KMS-11 (cell line): ENCODE measurements around the gene CHRDL1.
"Not testable (repeated sequence)": the region's sequence is repeated elsewhere in the genome, so short reads cannot be mapped to it uniquely, and the experiment has no call there.

ENCODE experiments used
- H2AFZ ChIP-seq: fragments of 200-600 bp; sonication (generic); 2 replicates; pipeline ENCODE4 v1.6.1; 2016; ENCODE audit warnings: antibody characterized with exemption, mixed run types, low read depth
- H3K27ac ChIP-seq: fragments of 200-600 bp; sonication (generic); 2 replicates; pipeline ENCODE4 v1.6.1; 2016; ENCODE audit warnings: mild to moderate bottlenecking, mixed run types
- H3K27me3 ChIP-seq: fragments of 200-600 bp; sonication (generic); 2 replicates; pipeline ENCODE4 v1.6.1; 2017; ENCODE audit warnings: mild to moderate bottlenecking, low read depth, mixed run types, moderate library complexity; ENCODE audit not compliant: insufficient read depth
- H3K36me3 ChIP-seq: fragments of 200-600 bp; sonication (generic); 2 replicates; pipeline ENCODE4 v1.6.1; 2017; ENCODE audit warnings: mild to moderate bottlenecking, mixed run types; ENCODE audit not compliant: insufficient read depth
- H3K4me1 ChIP-seq: fragments of 200-600 bp; sonication (generic); 2 replicates; pipeline ENCODE4 v1.6.1; 2016; ENCODE audit warnings: mild to moderate bottlenecking, low read depth, mixed run types; ENCODE audit not compliant: poor library complexity, severe bottlenecking
- H3K4me2 ChIP-seq: fragments of 200-600 bp; sonication (generic); 2 replicates; pipeline ENCODE4 v1.7.0; 2016; ENCODE audit warnings: mild to moderate bottlenecking, mixed run types
- H3K4me3 ChIP-seq: fragments of 200-600 bp; sonication (generic); IDR thresholded peaks from 2 replicates; pipeline ENCODE4 v1.6.1; 2017; ENCODE audit warnings: low read depth, low read length, mixed read lengths; ENCODE audit not compliant: insufficient read depth
- H3K79me2 ChIP-seq: fragments of 200-600 bp; sonication (generic); 2 replicates; pipeline ENCODE4 v1.6.1; 2016; ENCODE audit warnings: low read depth, mixed run types; ENCODE audit not compliant: insufficient read depth
- H3K9ac ChIP-seq: fragments of 200-600 bp; sonication (generic); 2 replicates; pipeline ENCODE4 v1.6.1; 2016; ENCODE audit warnings: mild to moderate bottlenecking, mixed run types
- H4K20me1 ChIP-seq: fragments of 200-600 bp; sonication (generic); 2 replicates; pipeline ENCODE4 v1.6.1; 2016; ENCODE audit warnings: mild to moderate bottlenecking, mixed run types; ENCODE audit not compliant: insufficient read depth
- TF ChIP-seq, protein P1 (sequence below): fragments of 200-600 bp; sonication (generic); conservative IDR thresholded peaks from 2 replicates; pipeline ENCODE4 v1.6.1; 2017; ENCODE audit warnings: low read depth, mild to moderate bottlenecking, antibody characterized with exemption, low read length, moderate library complexity, mixed read lengths

The CHRDL1 gene

DNA sequence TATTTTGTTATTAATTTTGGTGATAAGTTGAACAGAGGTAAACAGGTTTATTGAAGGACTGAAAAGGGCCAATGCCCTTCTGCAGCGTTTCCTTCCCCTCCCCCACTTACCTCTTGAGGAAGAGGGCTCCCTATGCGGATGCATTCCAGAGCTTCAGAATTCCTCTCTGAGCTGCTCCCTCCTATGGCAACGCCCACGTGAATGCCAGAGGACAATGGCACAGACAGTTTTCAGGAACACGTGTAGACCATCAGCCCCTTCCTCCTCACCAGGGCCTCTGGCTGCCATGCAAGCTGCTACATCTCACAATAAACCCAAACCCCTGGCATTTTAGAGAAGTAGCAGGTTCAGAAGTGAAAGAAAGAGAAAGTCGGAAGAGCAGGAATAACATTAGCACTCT, 127.9 kb downstream of the CHRDL1 start:
- Histone ChIP-seq H3K4me3 (no peak overlapping the region), H3K27ac (no peak overlapping the region), H4K20me1 (no peaks in the 10 kb centered on the region), H3K79me2 (no peaks in the 10 kb centered on the region), H3K4me1 (peaks cover 10% of the 10 kb centered on the region), H3K27me3 (no peaks in the 10 kb centered on the region), H2AFZ (no peak overlapping the region), H3K4me2 (no peak overlapping the region), H3K36me3 (no peaks in the 10 kb centered on the region), H3K9ac (no peak overlapping the region)
- TF ChIP-seq, protein P1, sequence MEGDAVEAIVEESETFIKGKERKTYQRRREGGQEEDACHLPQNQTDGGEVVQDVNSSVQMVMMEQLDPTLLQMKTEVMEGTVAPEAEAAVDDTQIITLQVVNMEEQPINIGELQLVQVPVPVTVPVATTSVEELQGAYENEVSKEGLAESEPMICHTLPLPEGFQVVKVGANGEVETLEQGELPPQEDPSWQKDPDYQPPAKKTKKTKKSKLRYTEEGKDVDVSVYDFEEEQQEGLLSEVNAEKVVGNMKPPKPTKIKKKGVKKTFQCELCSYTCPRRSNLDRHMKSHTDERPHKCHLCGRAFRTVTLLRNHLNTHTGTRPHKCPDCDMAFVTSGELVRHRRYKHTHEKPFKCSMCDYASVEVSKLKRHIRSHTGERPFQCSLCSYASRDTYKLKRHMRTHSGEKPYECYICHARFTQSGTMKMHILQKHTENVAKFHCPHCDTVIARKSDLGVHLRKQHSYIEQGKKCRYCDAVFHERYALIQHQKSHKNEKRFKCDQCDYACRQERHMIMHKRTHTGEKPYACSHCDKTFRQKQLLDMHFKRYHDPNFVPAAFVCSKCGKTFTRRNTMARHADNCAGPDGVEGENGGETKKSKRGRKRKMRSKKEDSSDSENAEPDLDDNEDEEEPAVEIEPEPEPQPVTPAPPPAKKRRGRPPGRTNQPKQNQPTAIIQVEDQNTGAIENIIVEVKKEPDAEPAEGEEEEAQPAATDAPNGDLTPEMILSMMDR: no peak

GRCh38 chrX:110665223-110666002, 130.2 kb downstream of the CHRDL1 start:
- H2AFZ ChIP-seq: no peak overlapping the region
- no peaks in the 10 kb centered on the region for H3K36me3 ChIP-seq
- TF ChIP-seq, protein P1: peak; percentile 62; the same call in 1 of the 2 replicates
- H3K27me3 ChIP-seq: no peaks in the 10 kb centered on the region
- H3K4me3 ChIP-seq: no peak overlapping the region
- H3K4me2 ChIP-seq: no peak overlapping the region
- H3K4me1 ChIP-seq: no peaks in the 10 kb centered on the region
- no peak overlapping the region for H3K27ac ChIP-seq
- no peaks in the 10 kb centered on the region for H4K20me1 ChIP-seq
- no peak overlapping the region for H3K9ac ChIP-seq
- H3K79me2 ChIP-seq: no peaks in the 10 kb centered on the region

DNA sequence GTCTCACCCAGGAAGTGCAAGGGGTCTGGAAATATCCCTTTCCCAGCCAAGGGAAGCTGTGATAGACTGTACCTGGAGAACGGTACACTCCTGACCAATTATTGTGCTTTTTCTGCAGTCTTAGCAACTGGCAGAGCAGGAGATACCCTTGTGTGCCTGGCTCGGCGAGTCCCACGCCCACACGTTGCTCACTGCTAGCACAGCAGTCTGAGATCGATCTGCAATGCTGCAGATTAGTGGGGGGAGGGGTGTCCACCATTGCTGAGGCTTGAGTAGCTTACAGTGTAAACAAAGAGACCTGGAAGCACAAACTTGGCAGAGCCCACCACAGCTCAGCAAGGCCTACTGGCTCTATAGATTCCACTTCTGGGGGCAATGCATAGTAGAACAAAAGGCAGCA, 138.5 kb downstream of the CHRDL1 start:
- Histone ChIP-seq H3K27me3 (no peaks in the 10 kb centered on the region), H4K20me1 (no peaks in the 10 kb centered on the region), H3K4me1 (no peaks in the 10 kb centered on the region), H3K9ac (no peak overlapping the region), H2AFZ (no peak overlapping the region), H3K4me3 (no peak overlapping the region), H3K4me2 (no peak overlapping the region), H3K27ac (no peak overlapping the region), H3K79me2 (no peaks in the 10 kb centered on the region), H3K36me3 (no peaks in the 10 kb centered on the region)
- TF ChIP-seq, protein P1: no peak

DNA sequence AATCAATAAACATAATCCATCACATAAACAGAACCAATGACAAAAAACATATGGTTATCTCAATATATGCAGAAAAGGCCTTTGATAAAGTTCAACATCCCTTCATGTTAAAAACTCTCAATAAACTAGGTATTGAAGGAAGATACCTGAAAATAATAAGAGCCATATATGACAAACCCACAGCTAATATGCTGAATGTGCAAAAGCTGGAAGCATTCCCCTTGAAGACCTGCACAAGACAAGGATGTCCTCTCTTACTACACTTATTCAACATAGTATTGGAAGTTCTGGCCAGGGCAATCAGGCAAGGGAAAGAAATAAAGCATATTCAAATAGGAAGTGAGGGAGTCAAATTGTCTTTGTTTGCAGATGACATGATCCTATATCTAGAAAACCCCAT, 141.3 kb downstream of the CHRDL1 start:
- H4K20me1 ChIP-seq, H3K27me3 ChIP-seq, H3K4me2 ChIP-seq, H3K27ac ChIP-seq, H3K36me3 ChIP-seq, H3K4me3 ChIP-seq, H2AFZ ChIP-seq, H3K79me2 ChIP-seq, H3K9ac ChIP-seq, H3K4me1 ChIP-seq: not testable (repeated sequence)

DNA sequence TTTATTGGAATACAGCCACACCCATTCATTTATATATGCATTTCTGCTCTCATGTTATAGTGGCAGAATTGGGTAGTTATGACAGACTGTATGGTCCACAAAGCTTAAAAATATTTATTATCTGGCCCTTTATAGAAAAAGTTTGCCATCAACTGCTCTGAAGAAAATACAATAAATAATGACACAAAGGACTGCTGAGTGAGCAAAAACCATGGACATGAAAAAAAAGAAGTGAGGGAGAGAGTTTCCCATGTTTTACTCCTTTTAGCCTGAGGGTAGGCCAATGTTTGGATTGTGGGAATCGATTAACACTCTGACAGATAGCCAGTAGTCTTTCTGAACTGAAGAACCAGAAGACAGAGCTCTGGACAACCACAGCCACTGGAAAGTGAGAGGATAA, 149.2 kb downstream of the CHRDL1 start:
- H3K9ac ChIP-seq: no peak overlapping the region
- H3K27ac ChIP-seq: no peak overlapping the region
- H3K36me3 ChIP-seq: no peaks in the 10 kb centered on the region
- H3K79me2 ChIP-seq: no peaks in the 10 kb centered on the region
- H2AFZ ChIP-seq: no peak overlapping the region
- no peaks in the 10 kb centered on the region for H4K20me1 ChIP-seq
- no peaks in the 10 kb centered on the region for H3K27me3 ChIP-seq
- no peaks in the 10 kb centered on the region for H3K4me1 ChIP-seq
- TF ChIP-seq, protein P1: no peak
- H3K4me3 ChIP-seq: no peak overlapping the region
- H3K4me2 ChIP-seq: no peak overlapping the region
